Right ventricle myocardium superior (tissue), 1 donor: ENCODE results near the gene REV1. TPM values are rescaled to one million over a fixed set of nuclear protein-coding genes. Genes with fewer than 3 reads are reported as not detected.
"Not testable (repeated sequence)": the region's sequence is repeated elsewhere in the genome, so short reads cannot be mapped to it uniquely, and the experiment has no call there.

Source experiments
- ATAC-seq: fragments of 200-7000 bp; cut with Tn5 transposase; one replicate; pipeline ENCODE4 v1.9.1; 2020; ENCODE audit warnings: mild to moderate bottlenecking; ENCODE audit not compliant: poor library complexity
- DNase-seq: peaks from one replicate; pipeline ENCODE4 v3.0.0-alpha.2; 2020
- intact Hi-C: fragments of 100-400 bp; cut with DNase I; formaldehyde crosslinking; loops from one replicate; pipeline ENCODE4 v1.11.2; 2022
- long read RNA-seq: library from polyadenylated mRNA; unstranded; transcript quantifications from one replicate; pipeline ENCODE4 v2.0.0, GENCODE V29; 2021
- total RNA-seq: library from RNA; stranded (reverse); fragmentation: NEBNext Ultra II Directional; extraction: Animal tissue kit (Norgen Biotek cat#: 25700); gene quantifications from one replicate; pipeline ENCODE4 v1.2.1, GENCODE V29; 2021
- donor health status: DM: no; HTN: yes; CAD: no; lungs with severe emphysema.

The REV1 gene
- 59.2 TPM for total RNA-seq
- long read RNA-seq, full-length matches to known transcripts, result 35 of 162 reads
- long read RNA-seq, partial matches to known transcripts, result 14 of 162 reads
- long read RNA-seq, other reads (novel, unspliced or antisense), result 113 of 162 reads

DNA sequence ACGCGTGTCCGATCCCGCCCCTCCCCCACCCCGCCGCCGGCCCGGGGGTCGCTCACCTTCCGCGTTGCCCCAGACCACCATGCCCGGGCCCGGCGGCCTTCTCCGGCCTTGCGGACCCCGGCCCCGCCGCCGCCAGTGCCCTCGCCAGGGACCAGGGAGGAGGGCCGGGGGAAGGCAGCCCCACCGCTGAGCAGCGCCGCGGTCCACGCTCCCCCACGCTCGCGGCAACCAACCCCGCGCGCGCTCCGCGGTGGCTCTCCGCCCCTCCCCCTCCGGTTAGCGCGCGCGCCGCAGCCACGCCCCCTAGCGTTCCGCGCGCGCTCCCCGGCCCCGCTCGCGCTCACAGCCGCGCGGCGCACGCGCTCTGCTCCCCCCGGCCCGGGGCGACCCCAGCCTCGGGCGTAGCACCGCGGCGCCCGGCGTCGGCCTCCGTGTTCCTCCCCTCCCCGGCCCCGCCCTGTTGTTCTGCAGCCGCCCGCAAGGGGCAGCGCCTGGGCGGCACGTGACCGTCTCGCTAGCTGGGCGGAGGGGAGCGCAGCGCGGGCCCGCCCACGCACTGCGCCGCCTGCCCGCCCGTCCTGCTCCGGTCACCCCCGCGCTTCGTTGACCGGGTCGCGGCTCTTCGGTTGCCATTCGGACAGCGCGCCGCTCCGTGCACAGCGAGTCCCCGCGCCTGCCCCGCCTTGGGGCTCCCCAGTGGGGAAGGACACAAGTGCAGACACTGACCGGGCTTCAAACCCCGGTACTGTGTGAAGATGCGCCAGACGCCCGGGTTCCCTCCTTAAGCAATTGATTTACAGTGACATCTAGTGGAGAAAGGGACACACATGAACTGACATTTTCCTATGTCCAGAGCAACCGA lies at the start of gene REV1:
REV1 (minus strand) TSS at position 257 of the 862 bp plus-strand sequence. CDS start 25,042 bp downstream, outside the sequence.
- DNase-seq (peak; percentile 94), ATAC-seq (peak; percentile 94)
- intact Hi-C loops, result loop anchor here (2.0 kb wide), 2 partner anchors 47 to 153 kb away; partner anchors contain the start of genes EIF5B and TXNDC9

DNA sequence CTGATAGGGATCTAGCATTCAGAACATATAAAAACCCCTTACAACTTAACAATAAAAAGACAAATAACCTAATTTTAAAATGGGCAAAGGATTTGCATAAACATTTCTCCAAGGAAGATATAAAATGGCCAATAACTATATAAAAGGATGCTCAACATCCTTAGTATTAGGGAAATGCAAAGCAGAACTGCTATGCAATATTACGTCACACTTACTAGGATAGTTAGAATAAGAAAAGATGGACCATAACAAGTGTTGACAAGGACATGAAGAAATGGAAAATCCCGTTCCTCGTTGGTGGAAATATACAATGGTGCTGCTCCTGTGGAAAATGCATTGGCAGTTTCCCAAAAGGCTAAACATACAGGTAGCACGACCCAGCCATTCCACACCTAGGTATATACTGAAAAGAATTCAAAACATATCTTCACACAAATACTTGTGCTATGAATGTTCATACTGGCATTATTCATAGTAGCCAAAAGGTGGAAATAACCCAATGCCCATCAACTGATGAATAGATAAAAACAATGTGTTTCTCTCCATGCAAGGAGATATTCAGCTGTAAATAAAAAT lies 48.2 kb upstream of the REV1 start:
- ATAC-seq, result no peak
- DNase-seq, result no peak
- intact Hi-C loops, result no loop called here

DNA sequence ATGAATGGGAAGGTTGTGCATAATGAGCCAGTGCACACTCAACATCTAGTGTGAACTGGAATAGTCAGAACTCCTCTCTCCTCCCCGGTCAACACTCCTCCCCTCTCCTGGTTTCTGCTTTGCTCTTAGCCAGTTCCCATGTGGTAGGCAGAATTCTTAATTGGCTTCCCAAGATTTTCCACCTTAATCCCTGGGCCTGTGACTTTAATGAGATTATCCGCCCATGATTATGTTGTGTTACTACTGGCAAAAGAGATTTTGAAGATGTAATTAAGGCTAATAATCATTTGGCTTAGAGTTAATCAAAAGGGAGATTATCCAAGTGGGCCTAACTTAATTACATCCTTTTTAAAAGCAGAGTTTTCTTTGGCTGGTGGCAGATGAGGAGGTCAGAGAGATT lies 34.2 kb upstream of the REV1 start:
- no peak for DNase-seq
- intact Hi-C loops, result no loop called here
- ATAC-seq, result no peak

DNA sequence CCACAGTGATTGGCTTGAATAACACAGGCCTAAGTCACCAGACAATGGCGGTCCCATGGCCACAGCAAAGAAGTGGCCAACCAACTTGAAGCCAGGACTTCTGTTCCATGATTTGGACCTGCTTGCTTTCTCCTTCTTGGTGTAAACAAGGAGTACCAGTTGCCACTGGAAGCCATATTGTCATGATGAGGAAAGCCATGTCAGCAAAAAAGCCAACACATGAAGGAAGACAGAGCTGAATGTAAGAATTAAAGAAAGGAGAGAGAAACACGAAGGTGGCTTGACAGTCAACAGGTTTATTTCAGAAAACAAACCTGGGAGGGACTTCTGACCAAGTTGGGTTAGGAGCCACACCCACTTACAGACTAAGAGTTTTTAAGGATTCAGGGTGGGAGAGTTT lies 32.3 kb upstream of the REV1 start:
- DNase-seq (no peak), ATAC-seq (no peak)
- intact Hi-C loops, result no loop called here

DNA sequence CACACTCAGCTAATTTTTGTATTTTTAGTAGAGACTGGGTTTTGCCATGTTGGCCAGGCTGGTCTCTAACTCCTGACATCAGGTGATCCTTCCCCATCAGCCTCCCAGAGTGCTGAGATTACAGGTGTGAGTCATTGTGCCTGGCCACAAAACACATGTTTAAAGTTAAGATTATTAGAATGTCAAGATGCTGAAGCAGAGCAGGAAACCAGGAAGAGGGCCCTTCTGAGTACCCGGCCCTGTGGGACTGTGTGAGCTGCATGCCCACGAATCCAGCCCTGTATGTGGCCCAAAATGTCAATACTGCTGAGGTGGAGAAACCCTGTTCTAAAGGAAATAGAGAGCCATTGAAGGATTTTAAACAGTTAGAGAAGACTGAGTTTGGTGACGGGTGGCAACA lies 31.0 kb upstream of the REV1 start:
- DNase-seq, result no peak
- ATAC-seq, result no peak
- intact Hi-C loops, result no loop called here

DNA sequence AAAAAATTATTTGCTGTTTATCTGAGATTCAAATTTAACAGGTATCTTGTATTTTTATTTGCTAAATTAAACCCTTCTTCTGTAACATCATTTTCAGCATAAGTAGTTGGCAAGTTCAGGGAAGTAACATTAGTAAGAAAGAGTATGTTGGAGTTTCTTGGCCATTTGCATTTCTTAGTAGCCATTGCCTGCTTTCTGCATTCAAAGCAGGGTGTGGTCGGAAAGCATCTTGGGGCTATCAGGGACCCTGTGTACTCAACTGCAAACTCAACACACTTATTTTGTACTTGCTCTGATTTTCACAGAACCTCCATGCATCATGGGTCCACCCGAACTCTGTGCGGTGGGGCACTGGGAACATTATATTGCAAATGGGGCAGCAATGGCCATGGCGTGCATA lies 30.4 kb upstream of the REV1 start:
- ATAC-seq (no peak), DNase-seq (no peak)
- intact Hi-C loops, result no loop called here

DNA sequence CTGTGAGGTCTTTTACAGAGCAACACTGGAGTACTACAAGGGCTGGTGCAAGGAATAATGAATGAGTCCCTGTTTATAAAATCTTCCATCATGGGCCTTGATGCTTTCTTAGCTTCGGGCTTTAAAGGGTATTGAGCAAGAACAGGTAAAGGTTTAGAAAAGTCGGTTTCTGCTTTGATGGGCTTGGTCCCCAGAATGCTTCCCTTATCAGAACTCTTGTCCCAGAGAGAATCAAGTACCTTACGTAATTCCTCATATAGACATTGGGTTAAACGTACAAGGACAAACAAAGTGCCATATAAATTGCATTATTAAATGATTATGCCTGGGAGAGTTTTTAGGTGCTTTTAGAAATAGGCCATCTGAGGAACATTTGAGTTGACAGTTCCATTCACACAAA lies 24.5 kb upstream of the REV1 start:
- intact Hi-C loops, result no loop called here
- ATAC-seq (no peak), DNase-seq (no peak)

DNA sequence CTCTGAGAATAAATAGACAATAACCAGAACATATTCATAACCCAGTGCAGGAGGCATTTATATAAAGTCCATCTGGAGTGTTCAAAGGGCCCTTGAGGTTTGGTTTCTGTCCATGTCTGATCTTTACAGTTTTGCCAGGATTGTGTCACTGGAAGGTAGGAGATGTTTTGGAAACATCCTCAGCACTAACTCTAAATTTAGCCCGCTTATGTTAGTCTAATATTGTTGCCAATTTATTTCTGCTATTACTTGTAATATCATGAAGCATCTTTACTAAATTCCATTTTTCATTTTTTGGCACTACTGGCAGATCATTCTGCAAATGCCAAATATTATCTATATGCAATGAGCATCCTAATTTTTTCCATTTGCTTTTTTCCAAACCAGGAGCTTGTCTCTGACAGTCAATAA lies 22.4 kb upstream of the REV1 start:
- no peak for DNase-seq
- intact Hi-C loops, result no loop called here
- peak; percentile 86 for ATAC-seq

DNA sequence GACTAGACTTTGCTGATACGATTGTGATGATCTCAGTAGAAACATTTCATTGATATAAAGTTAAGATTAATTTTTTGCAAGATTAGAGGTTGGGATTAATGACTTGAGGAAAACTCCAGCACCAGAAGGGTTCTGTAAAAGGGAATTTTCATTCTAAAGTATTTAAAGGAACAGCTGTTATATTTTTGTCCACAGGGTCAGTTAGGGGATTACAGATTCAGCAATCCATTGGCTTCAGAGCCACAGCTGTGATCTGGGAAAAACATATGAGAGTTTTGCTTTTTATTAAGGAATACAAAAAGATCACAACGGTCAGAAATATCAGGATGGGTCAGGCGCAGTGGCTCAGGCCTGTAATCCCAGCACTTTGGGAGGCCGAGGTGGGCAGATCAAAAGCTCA lies 19.6 kb upstream of the REV1 start:
- no peak for DNase-seq
- intact Hi-C loops, result no loop called here

DNA sequence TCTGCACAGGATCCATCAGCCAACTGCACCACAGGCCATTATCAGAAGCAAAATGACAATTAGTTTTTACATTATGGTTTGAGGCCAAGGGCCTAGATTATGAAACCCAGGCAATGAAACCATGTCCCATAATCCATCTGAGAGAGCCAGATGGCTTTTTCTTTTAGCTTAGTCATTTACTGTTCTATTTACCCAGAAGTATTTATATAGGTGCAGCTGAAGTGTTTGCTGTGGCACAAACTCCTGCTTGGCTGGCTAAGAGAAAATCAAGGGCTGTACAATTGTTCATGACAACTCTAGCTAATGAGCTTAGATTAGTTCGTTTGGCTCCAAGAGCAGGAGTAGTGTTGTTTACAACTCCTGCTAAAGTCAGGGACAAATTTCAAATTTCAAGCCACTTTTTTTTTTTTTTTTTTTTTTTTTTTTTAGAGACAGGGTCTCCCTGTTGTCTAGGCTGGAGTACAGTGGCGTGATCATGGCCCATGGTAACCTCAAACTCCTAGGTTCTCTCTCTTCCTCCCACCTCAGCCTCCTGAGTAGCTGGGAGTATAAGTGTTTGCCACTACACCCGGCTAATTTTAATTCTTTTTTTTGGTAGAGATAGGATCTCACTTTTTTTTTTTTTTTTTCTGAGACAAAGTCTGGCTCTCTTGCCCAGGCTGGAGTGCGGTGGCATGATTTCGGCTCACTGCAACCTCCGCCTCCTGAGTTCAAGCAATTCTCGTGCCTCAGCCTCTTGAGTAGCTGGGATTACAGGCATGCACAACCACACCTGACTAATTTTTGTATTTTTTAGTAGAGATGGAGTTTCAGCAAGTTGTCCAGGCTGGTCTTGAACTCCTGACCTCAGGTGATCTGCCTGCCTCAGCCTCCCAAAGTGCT lies 18.4 kb upstream of the REV1 start:
- ATAC-seq (peak; percentile 60), DNase-seq (no peak)
- intact Hi-C loops, result no loop called here

More for the DNA sequence above, 19.6 kb upstream of the REV1 start:
- no peak for ATAC-seq

DNA sequence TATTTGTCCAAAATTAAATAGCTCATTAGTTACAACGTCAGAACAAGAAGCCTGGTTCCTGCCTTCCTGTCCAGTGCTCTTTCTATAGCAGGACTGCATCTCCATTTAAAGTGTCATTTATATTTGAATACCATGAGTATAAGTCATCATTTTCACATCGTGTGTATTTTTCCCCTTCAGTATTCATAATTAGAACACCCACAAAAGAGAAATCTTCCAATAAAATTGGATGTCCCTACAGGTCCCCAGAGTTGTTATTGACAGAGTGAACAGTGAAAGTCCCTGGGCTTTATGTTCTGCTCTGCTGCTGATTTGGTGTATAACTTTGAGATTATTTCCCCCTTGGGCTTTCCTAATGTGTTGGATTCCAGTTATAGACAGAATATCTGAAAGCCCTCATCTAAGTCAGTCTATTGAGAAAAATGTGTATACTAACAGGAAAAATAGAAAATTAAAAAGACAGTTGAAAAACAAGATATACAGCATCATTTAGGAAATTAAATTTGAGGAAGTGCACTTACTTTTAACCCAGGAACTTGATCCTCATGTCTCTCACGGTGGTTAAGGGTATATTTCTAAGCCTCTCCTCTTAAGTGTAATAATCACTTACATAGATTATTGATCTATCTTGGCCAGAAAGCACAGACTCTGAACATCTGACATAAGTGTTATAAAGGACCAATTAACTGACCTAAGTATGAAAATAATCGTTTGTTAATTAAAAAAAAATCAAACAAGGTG lies 15.2 kb upstream of the REV1 start:
- intact Hi-C loops, result no loop called here
- no peak for ATAC-seq
- no peak for DNase-seq

DNA sequence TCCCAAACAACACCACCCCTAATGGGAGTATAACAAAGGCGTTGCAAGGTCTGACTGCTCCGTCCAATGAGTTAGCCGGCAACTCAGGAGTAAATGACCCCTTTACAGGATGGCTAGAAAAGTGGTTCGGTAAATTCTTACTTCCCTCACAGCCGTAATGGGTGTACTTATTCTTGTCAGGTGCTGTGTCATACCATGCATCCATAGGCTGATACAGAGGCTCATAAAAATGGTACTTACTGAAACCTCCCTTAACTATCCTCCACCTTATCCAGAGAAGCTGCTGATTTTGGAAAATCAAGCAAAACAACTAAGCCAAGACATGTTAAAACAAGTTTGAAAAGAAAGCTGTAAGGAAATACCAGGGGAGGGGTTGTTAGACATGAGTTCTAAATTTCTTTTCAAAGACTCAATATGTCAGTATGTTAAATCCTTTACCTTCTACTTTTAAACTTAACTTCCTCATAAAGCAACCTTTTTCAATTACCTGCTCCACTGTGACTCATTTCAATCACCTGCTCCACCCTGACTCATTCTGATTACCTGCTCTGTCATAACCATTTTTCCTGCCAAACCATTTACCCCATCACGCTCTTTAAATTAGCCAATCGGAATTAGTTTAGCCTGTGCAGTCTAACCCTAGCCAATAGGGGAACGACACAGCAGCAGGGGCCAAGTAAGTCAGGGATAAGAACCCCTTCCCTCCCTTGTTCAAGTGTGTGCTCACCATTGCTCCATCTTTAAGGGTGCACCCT lies 14.0 kb upstream of the REV1 start:
- DNase-seq, ATAC-seq, intact Hi-C loops: not testable (repeated sequence)

DNA sequence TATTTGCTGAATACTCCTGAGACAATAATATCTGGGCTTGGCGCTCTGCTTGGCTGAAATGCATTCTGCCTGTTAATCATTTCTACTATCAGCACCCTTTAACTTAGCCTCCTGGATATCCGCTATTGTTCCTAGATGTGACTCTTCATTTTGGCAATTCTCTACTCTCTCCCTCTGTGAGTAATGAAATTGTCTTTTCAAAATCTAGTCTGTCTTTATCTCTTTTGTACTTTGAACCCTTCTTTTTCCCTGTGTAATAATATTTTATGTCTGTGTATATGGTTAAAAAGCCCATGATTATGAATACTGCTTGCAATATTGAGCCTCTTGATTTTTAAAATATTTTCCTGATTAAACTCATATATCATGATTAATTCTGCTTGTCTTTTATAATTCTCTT lies 6.2 kb upstream of the REV1 start:
- intact Hi-C loops, result no loop called here
- ATAC-seq (no peak), DNase-seq (no peak)

DNA sequence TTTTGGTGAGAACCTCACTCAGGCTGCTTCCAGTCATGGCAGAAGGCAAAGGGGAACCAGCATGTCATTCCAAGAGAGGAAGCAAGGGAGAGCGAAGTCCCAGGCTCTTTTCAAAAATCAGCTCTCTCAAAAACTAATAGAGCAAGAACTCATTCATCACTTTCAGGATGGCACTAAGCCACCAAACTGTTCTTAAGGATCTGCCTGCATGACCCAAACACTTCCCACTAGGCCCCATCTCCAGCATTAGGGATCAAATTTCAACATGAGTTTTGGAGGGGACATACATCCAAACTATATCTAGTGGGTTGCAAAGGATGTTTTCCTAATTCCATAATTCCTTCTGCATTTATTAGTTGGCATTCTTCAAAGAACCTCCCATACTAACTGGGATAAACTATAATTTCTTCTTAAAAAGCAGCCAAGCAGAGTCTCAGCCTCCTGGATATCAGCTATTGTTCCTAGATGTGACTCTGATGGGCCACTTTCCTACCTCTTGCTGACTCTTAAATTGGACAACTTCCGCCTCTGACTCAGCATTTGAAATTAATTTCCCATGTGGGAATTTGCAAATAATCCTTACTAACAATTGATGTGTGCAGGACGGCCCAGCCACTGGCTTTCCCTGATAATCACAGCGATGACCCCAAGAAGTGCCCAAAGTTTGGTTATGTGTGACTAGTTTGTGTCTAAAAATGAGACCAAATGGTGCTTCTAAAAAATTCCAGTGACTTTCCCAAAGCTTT lies 5.5 kb upstream of the REV1 start:
- intact Hi-C loops, result no loop called here
- no peak for DNase-seq
- ATAC-seq, result no peak

DNA sequence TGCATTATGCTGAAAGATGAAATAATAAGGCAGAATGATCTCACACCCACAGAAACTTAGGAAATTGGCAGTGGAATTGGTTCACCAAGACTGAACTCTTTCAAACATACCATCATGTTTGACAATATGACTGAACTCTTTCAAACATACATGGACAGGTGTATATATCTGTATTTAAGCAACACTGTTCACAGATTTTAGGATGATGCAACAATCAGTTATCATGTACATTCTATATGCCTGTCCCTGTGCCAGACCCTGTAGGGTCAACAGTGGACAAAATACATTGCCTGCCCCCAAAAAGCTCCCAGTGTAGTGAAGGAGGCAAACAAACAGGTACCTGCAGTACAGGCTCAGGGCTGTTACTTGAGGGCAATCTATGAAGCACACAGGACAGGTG lies 2.9 kb upstream of the REV1 start:
- DNase-seq (no peak), ATAC-seq (no peak)
- intact Hi-C loops, result no loop called here

DNA sequence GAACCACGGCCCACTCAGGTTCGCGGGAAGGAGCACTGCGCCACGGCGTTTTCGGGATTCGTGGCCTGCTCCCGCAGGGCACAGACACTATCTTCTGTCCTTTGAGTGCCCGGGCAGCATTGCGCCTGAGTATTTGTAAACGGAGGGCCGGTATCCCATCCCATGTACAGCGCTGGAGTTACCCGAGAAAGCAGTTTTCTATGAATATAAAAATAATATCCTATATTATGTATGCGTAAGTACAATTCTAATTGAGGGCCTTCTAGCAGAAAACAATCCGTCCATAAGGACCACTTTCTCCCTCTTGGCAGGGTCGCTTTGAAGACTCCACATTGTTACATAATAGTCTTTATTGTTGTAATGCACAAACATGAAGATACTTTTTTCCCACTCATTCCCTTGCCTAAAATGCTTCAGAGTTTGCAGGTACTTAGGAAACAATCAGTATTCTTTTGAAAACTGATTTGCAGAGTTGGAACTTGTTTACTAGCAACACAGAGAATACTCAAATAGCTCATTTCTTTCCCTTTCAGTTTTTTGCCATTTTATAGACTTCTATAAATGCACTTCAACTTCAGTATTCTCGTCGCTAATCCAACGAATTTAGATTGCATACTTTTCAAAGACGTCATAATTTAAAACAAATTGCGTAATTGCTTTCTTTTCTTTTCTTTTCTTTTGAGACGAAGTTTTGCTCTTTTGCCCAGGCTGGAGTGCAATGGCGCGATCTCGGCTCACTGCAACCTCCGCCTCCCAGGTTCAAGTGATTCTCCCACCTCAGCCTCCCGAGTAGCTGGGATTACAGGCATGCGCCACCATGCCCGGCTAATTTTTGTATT lies 1.0 kb upstream of the REV1 start:
- ATAC-seq (no peak), DNase-seq (no peak)
- intact Hi-C loops, result loop anchor here (2.0 kb wide), 1 partner anchor 48 kb away; no protein-coding TSS in a partner anchor
